Measurements from ENCODE around the gene PAX9. TPM values are rescaled to one million over a fixed set of nuclear protein-coding genes. Genes with fewer than 3 reads are reported as not detected.

PAX9 gene
- total RNA-seq, 1 donor from 2014 or later = 0.17 TPM

DNA sequence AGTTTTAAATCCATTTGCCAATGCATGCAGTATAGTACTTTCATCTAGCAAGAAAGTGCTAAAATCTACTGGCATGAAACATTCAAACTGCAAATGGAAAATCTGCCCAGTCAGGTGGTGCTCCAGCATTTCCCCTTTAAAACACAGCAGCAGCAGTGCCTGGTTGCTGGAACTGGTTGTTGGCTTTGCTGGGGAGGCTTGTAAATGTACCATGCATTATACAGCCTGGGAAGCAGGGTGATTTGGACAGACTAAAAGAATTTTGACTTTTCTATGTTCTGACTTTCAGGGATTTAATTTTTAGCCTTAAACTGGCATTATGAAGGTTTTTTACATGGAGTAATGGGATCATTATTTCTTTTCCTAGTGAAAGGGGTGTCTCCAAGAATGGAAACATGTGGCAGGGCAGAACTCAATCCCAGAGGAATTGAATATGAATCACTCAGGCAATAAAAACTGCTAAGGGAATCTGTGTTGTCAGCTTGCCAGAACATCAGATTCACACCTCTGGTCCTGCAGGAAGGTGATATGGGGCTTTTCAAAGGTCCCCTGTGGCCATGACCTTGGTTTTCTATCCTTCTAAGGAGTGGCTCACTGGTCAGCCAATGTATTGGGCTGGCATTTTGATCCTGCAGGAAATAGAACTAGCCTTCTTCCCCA is 9.0 kb upstream of the PAX9 start:
- peaks cover 90% of the 10 kb centered on the region for H3K27me3 Mint-ChIP-seq (ENCODE audit: low read depth)
- peaks cover 26% of the 10 kb centered on the region for H3K4me1 Mint-ChIP-seq (ENCODE audit: low read depth)

GRCh38 chr14:36653413-36653812 is 8.2 kb upstream of the PAX9 start:
- Mint-ChIP-seq H3K27me3 (ENCODE audit: low read depth) (peaks cover 89% of the 10 kb centered on the region), H3K36me3 (ENCODE audit: low read depth) (peaks cover 4% of the 10 kb centered on the region)

More for the DNA sequence above, 9.0 kb upstream of the PAX9 start:
- no peak overlapping the region for H3K4me3 Mint-ChIP-seq (ENCODE audit: unreplicated experiment)
- TF ChIP-seq, protein P1, sequence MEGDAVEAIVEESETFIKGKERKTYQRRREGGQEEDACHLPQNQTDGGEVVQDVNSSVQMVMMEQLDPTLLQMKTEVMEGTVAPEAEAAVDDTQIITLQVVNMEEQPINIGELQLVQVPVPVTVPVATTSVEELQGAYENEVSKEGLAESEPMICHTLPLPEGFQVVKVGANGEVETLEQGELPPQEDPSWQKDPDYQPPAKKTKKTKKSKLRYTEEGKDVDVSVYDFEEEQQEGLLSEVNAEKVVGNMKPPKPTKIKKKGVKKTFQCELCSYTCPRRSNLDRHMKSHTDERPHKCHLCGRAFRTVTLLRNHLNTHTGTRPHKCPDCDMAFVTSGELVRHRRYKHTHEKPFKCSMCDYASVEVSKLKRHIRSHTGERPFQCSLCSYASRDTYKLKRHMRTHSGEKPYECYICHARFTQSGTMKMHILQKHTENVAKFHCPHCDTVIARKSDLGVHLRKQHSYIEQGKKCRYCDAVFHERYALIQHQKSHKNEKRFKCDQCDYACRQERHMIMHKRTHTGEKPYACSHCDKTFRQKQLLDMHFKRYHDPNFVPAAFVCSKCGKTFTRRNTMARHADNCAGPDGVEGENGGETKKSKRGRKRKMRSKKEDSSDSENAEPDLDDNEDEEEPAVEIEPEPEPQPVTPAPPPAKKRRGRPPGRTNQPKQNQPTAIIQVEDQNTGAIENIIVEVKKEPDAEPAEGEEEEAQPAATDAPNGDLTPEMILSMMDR (IDR thresholded peaks at IDR 0.05) = no peak
- peaks cover 4% of the 10 kb centered on the region for H3K9me3 Mint-ChIP-seq (ENCODE audit: low read depth)
- peaks cover 4% of the 10 kb centered on the region for H3K36me3 Mint-ChIP-seq (ENCODE audit: low read depth)
- no peak for DNase-seq (ENCODE audit: low spot score)
- H3K27ac Mint-ChIP-seq (ENCODE audit: unreplicated experiment) = no peak overlapping the region

DNA sequence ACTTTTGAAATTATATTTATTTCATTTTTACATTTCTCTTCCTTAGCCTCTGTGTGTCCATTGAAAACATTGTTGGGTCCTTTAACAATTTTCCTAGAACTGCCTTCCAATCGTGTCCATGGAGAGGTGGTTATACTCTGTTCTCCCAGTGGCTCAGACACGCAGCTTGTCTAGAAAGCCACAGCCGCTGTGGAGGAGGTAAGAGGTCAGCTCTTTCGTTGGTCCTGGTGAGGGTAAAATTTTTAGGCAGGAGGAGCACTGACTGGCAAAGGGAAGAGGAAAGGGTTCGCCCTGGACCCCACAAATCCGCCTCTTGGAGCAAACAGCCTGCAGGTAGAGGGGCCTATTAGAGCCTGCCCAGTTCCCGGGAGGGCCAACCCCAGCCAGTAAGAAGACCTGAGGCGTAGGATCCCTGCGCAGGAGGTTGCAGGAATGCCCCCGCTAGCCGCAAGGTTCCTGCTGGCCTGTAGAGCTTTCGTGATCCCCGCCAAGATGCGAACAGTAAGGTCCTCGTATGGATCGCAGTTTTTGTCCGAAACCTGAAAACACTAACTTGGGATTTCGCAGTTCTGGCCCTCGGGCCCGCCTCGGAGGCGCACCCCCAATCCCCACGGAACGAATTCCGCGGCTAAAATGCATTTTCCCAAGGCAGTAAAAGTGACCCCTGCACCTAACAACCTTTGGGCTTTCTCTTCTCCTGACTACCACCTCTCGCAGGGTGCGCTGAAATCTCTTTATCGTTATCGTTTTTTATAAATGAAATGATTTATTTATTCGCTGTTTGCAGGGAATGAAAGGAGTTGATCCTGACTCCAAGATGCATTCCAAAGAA is 7.5 kb upstream of the PAX9 start:
- H3K27ac Mint-ChIP-seq (ENCODE audit: unreplicated experiment) = no peak overlapping the region
- no peak overlapping the region for H3K4me3 Mint-ChIP-seq (ENCODE audit: unreplicated experiment)
- H3K4me1 Mint-ChIP-seq (ENCODE audit: low read depth) = peaks cover 22% of the 10 kb centered on the region
- peaks cover 4% of the 10 kb centered on the region for H3K36me3 Mint-ChIP-seq (ENCODE audit: low read depth)
- no peak for DNase-seq (ENCODE audit: low spot score)
- TF ChIP-seq, protein P1 (IDR thresholded peaks at IDR 0.05) = no peak
- H3K27me3 Mint-ChIP-seq (ENCODE audit: low read depth) = peaks cover 90% of the 10 kb centered on the region
- peaks cover 4% of the 10 kb centered on the region for H3K9me3 Mint-ChIP-seq (ENCODE audit: low read depth)

More at GRCh38 chr14:36653413-36653812, 8.2 kb upstream of the PAX9 start:
- DNase-seq (ENCODE audit: low spot score) = no peak
- no peak overlapping the region for H3K27ac Mint-ChIP-seq (ENCODE audit: unreplicated experiment)
- peaks cover 4% of the 10 kb centered on the region for H3K9me3 Mint-ChIP-seq (ENCODE audit: low read depth)
- H3K4me3 Mint-ChIP-seq (ENCODE audit: unreplicated experiment) = no peak overlapping the region
- TF ChIP-seq, protein P1 (IDR thresholded peaks at IDR 0.05) = no peak
- peaks cover 19% of the 10 kb centered on the region for H3K4me1 Mint-ChIP-seq (ENCODE audit: low read depth)

DNA sequence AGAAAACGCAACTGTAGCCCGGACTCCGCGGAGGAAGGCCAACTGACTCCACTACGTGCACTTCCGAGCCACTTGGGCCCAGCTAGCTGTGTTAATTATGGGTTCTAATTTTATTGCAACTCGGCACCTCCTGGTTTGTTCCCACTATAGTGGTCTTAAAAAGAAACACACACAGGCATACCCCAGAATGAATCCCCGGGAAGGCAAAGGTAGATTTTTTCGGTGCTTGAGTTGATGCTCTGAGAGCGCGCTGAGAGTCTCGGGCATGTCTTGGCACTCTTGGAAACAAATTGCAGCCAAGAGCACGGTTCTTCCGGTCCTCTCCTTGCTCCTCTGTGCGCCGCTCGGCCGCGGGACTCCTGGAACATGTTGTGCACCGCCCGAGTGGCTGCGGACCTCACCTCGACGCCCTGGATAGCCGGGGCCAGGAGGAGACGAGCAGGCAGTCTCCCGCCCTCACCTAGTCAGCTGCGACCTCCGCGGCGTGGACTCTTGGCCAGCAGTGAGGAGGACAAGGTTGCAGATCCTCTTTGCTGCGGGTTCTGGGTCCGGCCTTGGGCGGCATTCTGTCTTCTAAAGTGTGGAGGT is 6.8 kb upstream of the PAX9 start:
- DNase-seq (ENCODE audit: low spot score) = no peak
- Mint-ChIP-seq H3K9me3 (ENCODE audit: low read depth) (peaks cover 4% of the 10 kb centered on the region), H3K27ac (ENCODE audit: unreplicated experiment) (no peak overlapping the region), H3K4me3 (ENCODE audit: unreplicated experiment) (no peak overlapping the region), H3K36me3 (ENCODE audit: low read depth) (peaks cover 4% of the 10 kb centered on the region), H3K4me1 (ENCODE audit: low read depth) (peaks cover 23% of the 10 kb centered on the region), H3K27me3 (ENCODE audit: low read depth) (peaks cover 94% of the 10 kb centered on the region)
- TF ChIP-seq, protein P1 (IDR thresholded peaks at IDR 0.05) = no peak

GRCh38 chr14:36655571-36655962 is 6.1 kb upstream of the PAX9 start:
- no peak overlapping the region for H3K27ac Mint-ChIP-seq (ENCODE audit: unreplicated experiment)
- TF ChIP-seq, protein P1 (IDR thresholded peaks at IDR 0.05) = no peak
- H3K27me3 Mint-ChIP-seq (ENCODE audit: low read depth) = peaks cover 94% of the 10 kb centered on the region
- peaks cover 4% of the 10 kb centered on the region for H3K36me3 Mint-ChIP-seq (ENCODE audit: low read depth)
- no peak for DNase-seq (ENCODE audit: low spot score)
- no peak overlapping the region for H3K4me3 Mint-ChIP-seq (ENCODE audit: unreplicated experiment)
- H3K4me1 Mint-ChIP-seq (ENCODE audit: low read depth) = peaks cover 23% of the 10 kb centered on the region
- H3K9me3 Mint-ChIP-seq (ENCODE audit: low read depth) = peaks cover 4% of the 10 kb centered on the region
